Heart right ventricle (tissue), 16 donors: ENCODE results near the gene SGSM2. TPM values are rescaled to one million over a fixed set of nuclear protein-coding genes. Genes with fewer than 3 reads are reported as not detected.

Experiments used
- ATAC-seq, 8 donors: fragments of 200-7000 bp; cut with Tn5 transposase; one replicate each; pipeline ENCODE4 v1.9.1; 2020; ENCODE audit warnings: mild to moderate bottlenecking in 8 of 8, moderate library complexity in 8 of 8, moderate number of reproducible peaks in 1 of 8
- DNase-seq, 2 donors: peaks; one replicate each; pipeline ENCODE4 v3.0.0-alpha.2; 2020
- H3K27ac ChIP-seq, 10 donors: fragments of 200-600 bp; sonication (generic) in 2 of 10; one replicate each; pipeline versions ENCODE4 v1.5.0 to v1.8.0; 2020 to 2022; ENCODE audit warnings: mild to moderate bottlenecking in 3 of 10
- H3K27me3 ChIP-seq, 7 donors: fragments of 200-600 bp; one replicate each; pipeline ENCODE4 v1.8.0; 2021 to 2022; ENCODE audit warnings: mild to moderate bottlenecking in 2 of 7
- H3K36me3 ChIP-seq, 9 donors: fragments of 200-600 bp; sonication (generic) in 1 of 9; one replicate each; pipeline versions ENCODE4 v1.5.0 to v1.8.0; 2020 to 2022; ENCODE audit warnings: mild to moderate bottlenecking in 2 of 9
- H3K4me1 ChIP-seq, 9 donors: fragments of 200-600 bp; sonication (generic) in 1 of 9; one replicate each; pipeline versions ENCODE4 v1.5.0 to v1.8.0; 2020 to 2022; ENCODE audit warnings: mild to moderate bottlenecking in 4 of 9
- H3K4me3 ChIP-seq, 10 donors: fragments of 200-600 bp; sonication (generic) in 2 of 10; one replicate each; pipeline versions ENCODE4 v1.5.0 to v1.8.0; 2020 to 2022; ENCODE audit warnings: mild to moderate bottlenecking in 7 of 10, moderate library complexity in 2 of 10
- H3K9me3 ChIP-seq, 11 donors: fragments of 200-600 bp in 10 of 11; sonication (generic) in 2 of 11; one replicate each; pipeline versions ENCODE4 v1.5.0 to v1.8.0; 2013 to 2022; ENCODE audit warnings: mild to moderate bottlenecking in 2 of 11, control low read depth in 1 of 11, moderate library complexity in 1 of 11
- CTCF ChIP-seq, 9 donors: fragments of 200-600 bp; sonication (generic) in 2 of 9; IDR thresholded peaks; one replicate each; pipeline versions ENCODE4 v1.5.0 to v1.8.0; 2021 to 2022; ENCODE audit warnings: antibody characterized with exemption in 9 of 9, mild to moderate bottlenecking in 5 of 9, moderate library complexity in 1 of 9
- WGBS, 2 donors: extraction: QIAGEN DNeasy Blood & Tissue Kit; methylation state at CpG; one replicate each; pipeline ENCODE4 v1.1.7; 2013; ENCODE audit warnings: inconsistent platforms in 1 of 2; 5-methylcytosine and 5-hydroxymethylcytosine counted together
- intact Hi-C, 10 donors: fragments of 100-400 bp; cut with DNase I; formaldehyde crosslinking; loops; one replicate each; pipeline versions ENCODE4 v1.11.1 to v1.14.2; 2022
- polyA plus RNA-seq, 2 donors: library from polyadenylated mRNA; stranded (reverse); fragments of 200-250 nt; gene quantifications; one replicate each; pipeline ENCODE4 v1.2.3, GENCODE V29; 2013
- total RNA-seq, 10 donors: library from RNA; stranded (reverse); fragmentation: NEBNext Ultra II Directional in 3 of 10; extraction: Animal tissue kit (Norgen Biotek cat#: 25700) in 3 of 10; gene quantifications; one replicate each; pipeline versions ENCODE4 v1.2.1 to v1.2.4, GENCODE V29; 2021 to 2023
- donor health status: Arrhythmogenic right ventricular cardiomyopathy.
- donor health status: ischemic (EF 13 %, LVEDD 7.1; RV severe dilation, severe dysfunction).
- donor health status: healthy with polysubstance abuse.
- donor health status: DM: no; HTN: yes; CAD: no.
- donor health status: DM: no; HTN: no; CAD: no.
- donor health status: ischemic (EF 25% LVEDD 6.9; RV normal size, moderate dysfunction).
- donor health status: ischemic (EF 25% LVEDD 5.7; RV mildly dilated, moderate dysfunction).
- donor health status: healthy.
- donor health status: DM: yes; HTN: yes; CAD: no.
- donor health status: Ischemic cardiomyopathy.
- donor health status: ischemic (EF 35%, LVEDD 5.7; RV mildly dilated, moderate dysfunction).
- donor health status: nonischemic (EF 11% LVEDD 7.7; RV severe dilation, severe dysfunction).
- donor health status: DM: yes; HTN: yes; CAD: no.
- donor health status: PGD.
- donor health status: ischemic (EF 29% LVEDD 5.4; RV normal size, mild dysfunction).
- donor health status: nonischemic (EF 23%, LVEDD 6.1; RV moderate dilation, normal function).

SGSM2 gene
- total and polyA plus RNA-seq, 12 donors, result 21.0 to 75.1 (median 27.0) TPM

GRCh38 chr17:2397247-2398171 is 60.2 kb downstream of the SGSM2 start:
- 65 to 71% methylated on average over 12 of the region's 12 CpGs for WGBS, 2 donors
- H3K27me3 ChIP-seq, result no peaks in the 10 kb centered on the region
- peaks cover 42 to 59% (median 55%) of the 10 kb centered on the region in 9 donors for H3K4me1 ChIP-seq
- H3K4me3 ChIP-seq, result peak overlapping the region in 9 of 10 donors; percentile 3 to 89 (median 47)
- peak overlapping the region; percentile 65 to 100 (median 98) for H3K27ac ChIP-seq
- ATAC-seq, result no peak
- no peaks in the 10 kb centered on the region for H3K9me3 ChIP-seq
- no peak for TF ChIP-seq CTCF (IDR thresholded peaks at IDR 0.05)
- no peak for DNase-seq
- intact Hi-C loops, result loop anchor here in 2 of 10 donors (10.0 kb wide), 3 partner anchors 223 to 343 kb away; partner anchors contain the start of gene HIC1 (in 1 of the 2)
- no peaks in the 10 kb centered on the region for H3K36me3 ChIP-seq

GRCh38 chr17:2398182-2398581 is 60.9 kb downstream of the SGSM2 start:
- intact Hi-C loops, result loop anchor here in 2 of 10 donors (10.0 kb wide), 3 partner anchors 223 to 343 kb away; partner anchors contain the start of gene HIC1 (in 1 of the 2)
- Histone ChIP-seq H3K36me3 (no peaks in the 10 kb centered on the region), H3K27me3 (no peaks in the 10 kb centered on the region), H3K9me3 (no peaks in the 10 kb centered on the region), H3K4me3 (peak overlapping the region in 7 of 10 donors; percentile 85 to 99 (median 95)), H3K27ac (peak overlapping the region; percentile 92 to 100 (median 98)), H3K4me1 (peaks cover 43 to 66% (median 62%) of the 10 kb centered on the region in 9 donors)
- TF ChIP-seq CTCF (IDR thresholded peaks at IDR 0.05), result no peak
- DNase-seq (no peak), ATAC-seq (no peak)
- WGBS, 2 donors, result 64 to 68% methylated on average over 10 of the region's 10 CpGs

GRCh38 chr17:2398655-2399571 is 61.6 kb downstream of the SGSM2 start:
- Histone ChIP-seq H3K36me3 (no peaks in the 10 kb centered on the region), H3K27me3 (no peaks in the 10 kb centered on the region), H3K4me1 (peaks cover 50 to 72% (median 68%) of the 10 kb centered on the region in 9 donors), H3K4me3 (peak overlapping the region; percentile 22 to 99 (median 89)), H3K9me3 (no peaks in the 10 kb centered on the region), H3K27ac (peak overlapping the region; percentile 92 to 100 (median 98))
- ATAC-seq (peak in 4 of 8 donors; percentile 4 to 14 (median 6)), DNase-seq (peak; percentile 51 to 65)
- intact Hi-C loops, result loop anchor here in 2 of 10 donors (10.0 kb wide), 3 partner anchors 224 to 344 kb away; partner anchors contain the start of gene HIC1 (in 1 of the 2)
- WGBS, 2 donors, result 12 to 14% methylated on average over 54 to 55 of the region's 55 CpGs
- TF ChIP-seq CTCF (IDR thresholded peaks at IDR 0.05), result no peak
